ENCODE measurements around the gene KCND1. TPM values are rescaled to one million over a fixed set of nuclear protein-coding genes. Genes with fewer than 3 reads are reported as not detected.

KCND1 gene
- 1.2 to 1.6 TPM (median 1.3 TPM) in 5 replicates for total RNA-seq (2022; extraction: Qiagen RNA extraction; ENCODE audit: low read depth)

GRCh38 chrX:48971249-48972219, at the start of gene KCND1:
Gene KCND1 (minus strand): TSS chrX:48971844. CDS start chrX:48970271, 1,573 bp downstream.

GRCh38 chrX:49002091-49002935, 30.7 kb upstream of the KCND1 start, which contains the start of gene GRIPAP1:
Gene GRIPAP1 (minus strand): TSS chrX:49002264. CDS start chrX:49002229, 35 bp downstream.

GRCh38 chrX:48957477-48957826, 14.2 kb downstream of the KCND1 start, which contains the start of gene OTUD5:
Gene OTUD5 (minus strand): TSS chrX:48957607. CDS start chrX:48957570, 37 bp downstream.

GRCh38 chrX:48918643-48919340, 52.9 kb downstream of the KCND1 start, which contains the start of gene PIM2:
Gene PIM2 (minus strand): TSS chrX:48919024. CDS start chrX:48918834, 190 bp downstream.

GRCh38 chrX:48911412-48912182, 60.0 kb downstream of the KCND1 start, which contains the start of gene SLC35A2:
Gene SLC35A2 (minus strand): TSS chrX:48911646. CDS start chrX:48911636, 10 bp downstream.

Other genes starting within 250 kb of the KCND1 start
- not detected in 5 replicates for gene GLOD5, start 210.1 kb downstream of the KCND1 start, total RNA-seq (2022; extraction: Qiagen RNA extraction; ENCODE audit: low read depth)
- not detected in 5 replicates for gene GATA1, start 185.3 kb downstream of the KCND1 start, total RNA-seq (2022; extraction: Qiagen RNA extraction; ENCODE audit: low read depth)
- 25.5 to 31.5 TPM (median 30.2 TPM) in 5 replicates for gene HDAC6, start 169.8 kb downstream of the KCND1 start, total RNA-seq (2022; extraction: Qiagen RNA extraction; ENCODE audit: low read depth)
- gene ERAS, start 145.3 kb downstream of the KCND1 start, total RNA-seq (2022; extraction: Qiagen RNA extraction; ENCODE audit: low read depth): 0.06 to 0.17 TPM (median 0.13 TPM) in 3 of 5 replicates, not detected in the others
- 12.5 to 45.5 TPM (median 39.5 TPM) in 5 replicates for gene PCSK1N, start 136.2 kb downstream of the KCND1 start, total RNA-seq (2022; extraction: Qiagen RNA extraction; ENCODE audit: low read depth)
- gene TIMM17B, start 74.1 kb downstream of the KCND1 start, total RNA-seq (2022; extraction: Qiagen RNA extraction; ENCODE audit: low read depth): 84.7 to 110 TPM (median 97.3 TPM) in 5 replicates
- 94.0 to 114 TPM (median 101 TPM) in 5 replicates for gene PQBP1, start 73.9 kb downstream of the KCND1 start, total RNA-seq (2022; extraction: Qiagen RNA extraction; ENCODE audit: low read depth)
- 57.8 to 68.9 TPM (median 66.8 TPM) in 5 replicates for gene SLC35A2, start 60.2 kb downstream of the KCND1 start, total RNA-seq (2022; extraction: Qiagen RNA extraction; ENCODE audit: low read depth)
- gene PIM2, start 52.8 kb downstream of the KCND1 start, total RNA-seq (2022; extraction: Qiagen RNA extraction; ENCODE audit: low read depth): 9.4 to 11.6 TPM (median 10.2 TPM) in 5 replicates
- gene OTUD5, start 14.2 kb downstream of the KCND1 start, total RNA-seq (2022; extraction: Qiagen RNA extraction; ENCODE audit: low read depth): 56.9 to 67.2 TPM (median 63.1 TPM) in 5 replicates
- gene GRIPAP1, start 30.4 kb upstream of the KCND1 start, total RNA-seq (2022; extraction: Qiagen RNA extraction; ENCODE audit: low read depth): 15.1 to 24.5 TPM (median 22.6 TPM) in 5 replicates
- 49.6 to 63.0 TPM (median 61.3 TPM) in 5 replicates for gene TFE3, start 71.5 kb upstream of the KCND1 start, total RNA-seq (2022; extraction: Qiagen RNA extraction; ENCODE audit: low read depth)
- gene CCDC120, start 87.2 kb upstream of the KCND1 start, total RNA-seq (2022; extraction: Qiagen RNA extraction; ENCODE audit: low read depth): 2.7 to 4.6 TPM (median 3.9 TPM) in 5 replicates
- 38.4 to 47.1 TPM (median 41.9 TPM) in 5 replicates for gene PRAF2, start 102.2 kb upstream of the KCND1 start, total RNA-seq (2022; extraction: Qiagen RNA extraction; ENCODE audit: low read depth)
- 52.8 to 63.0 TPM (median 58.4 TPM) in 5 replicates for gene WDR45, start 108.0 kb upstream of the KCND1 start, total RNA-seq (2022; extraction: Qiagen RNA extraction; ENCODE audit: low read depth)
- gene GPKOW, start 151.9 kb upstream of the KCND1 start, total RNA-seq (2022; extraction: Qiagen RNA extraction; ENCODE audit: low read depth): 21.5 to 26.5 TPM (median 24.5 TPM) in 5 replicates
- 1.8 to 3.5 TPM (median 3.0 TPM) in 5 replicates for gene MAGIX, start 190.9 kb upstream of the KCND1 start, total RNA-seq (2022; extraction: Qiagen RNA extraction; ENCODE audit: low read depth)
- gene PLP2, start 200.1 kb upstream of the KCND1 start, total RNA-seq (2022; extraction: Qiagen RNA extraction; ENCODE audit: low read depth): 328 to 431 TPM (median 410 TPM) in 5 replicates
- 17.1 to 22.4 TPM (median 20.3 TPM) in 5 replicates for gene PRICKLE3, start 214.5 kb upstream of the KCND1 start, total RNA-seq (2022; extraction: Qiagen RNA extraction; ENCODE audit: low read depth)
- gene SYP, start 228.3 kb upstream of the KCND1 start, total RNA-seq (2022; extraction: Qiagen RNA extraction; ENCODE audit: low read depth): 2.6 to 3.4 TPM (median 3.1 TPM) in 5 replicates